Astrocyte of the cerebellum (primary cell): ENCODE measurements around the gene POFUT2.

ENCODE experiments used
- DNase-seq: peaks from one replicate; pipeline ENCODE4 v3.0.0-alpha.2; 2011; ENCODE audit warnings: low read depth
- H3K4me3 ChIP-seq: 2 replicates; pipeline ENCODE4 v1.5.1; 2011; ENCODE audit warnings: mild to moderate bottlenecking, low read depth, low read length, moderate library complexity
- in situ Hi-C: cut with HindIII; loops from 2 replicates; pipeline ENCODE4 v1.10.0; 2017; ENCODE audit warnings: low sequenced_read_pairs
- TF ChIP-seq, protein P1 (sequence below): IDR thresholded peaks from 2 replicates; pipeline ENCODE4 v1.5.1; 2012; ENCODE audit warnings: low read length, low read depth, moderate library complexity, mild to moderate bottlenecking; ENCODE audit errors: missing control alignments

POFUT2 gene

DNA sequence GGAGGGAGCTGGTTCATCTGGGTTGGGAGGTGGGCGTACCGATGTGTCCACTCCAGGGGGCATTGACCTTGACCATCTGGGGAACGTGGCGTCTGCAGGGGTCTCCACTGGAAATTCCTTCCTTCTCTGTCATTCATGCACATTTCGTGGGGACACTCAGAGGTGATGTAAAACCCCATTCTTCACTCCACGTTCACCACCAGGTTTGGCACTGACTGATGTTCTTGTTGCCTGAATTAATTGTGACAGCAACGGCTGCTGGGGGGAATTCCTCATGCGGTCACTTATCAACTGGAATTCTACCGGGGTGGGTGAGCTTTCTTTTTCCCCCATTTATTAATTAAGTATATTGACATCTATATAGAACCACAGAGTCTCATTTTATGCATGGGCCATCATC lies 18.1 kb upstream of the POFUT2 start:
- H3K4me3 ChIP-seq: no peak overlapping the region
- no peak for DNase-seq
- TF ChIP-seq, protein P1, sequence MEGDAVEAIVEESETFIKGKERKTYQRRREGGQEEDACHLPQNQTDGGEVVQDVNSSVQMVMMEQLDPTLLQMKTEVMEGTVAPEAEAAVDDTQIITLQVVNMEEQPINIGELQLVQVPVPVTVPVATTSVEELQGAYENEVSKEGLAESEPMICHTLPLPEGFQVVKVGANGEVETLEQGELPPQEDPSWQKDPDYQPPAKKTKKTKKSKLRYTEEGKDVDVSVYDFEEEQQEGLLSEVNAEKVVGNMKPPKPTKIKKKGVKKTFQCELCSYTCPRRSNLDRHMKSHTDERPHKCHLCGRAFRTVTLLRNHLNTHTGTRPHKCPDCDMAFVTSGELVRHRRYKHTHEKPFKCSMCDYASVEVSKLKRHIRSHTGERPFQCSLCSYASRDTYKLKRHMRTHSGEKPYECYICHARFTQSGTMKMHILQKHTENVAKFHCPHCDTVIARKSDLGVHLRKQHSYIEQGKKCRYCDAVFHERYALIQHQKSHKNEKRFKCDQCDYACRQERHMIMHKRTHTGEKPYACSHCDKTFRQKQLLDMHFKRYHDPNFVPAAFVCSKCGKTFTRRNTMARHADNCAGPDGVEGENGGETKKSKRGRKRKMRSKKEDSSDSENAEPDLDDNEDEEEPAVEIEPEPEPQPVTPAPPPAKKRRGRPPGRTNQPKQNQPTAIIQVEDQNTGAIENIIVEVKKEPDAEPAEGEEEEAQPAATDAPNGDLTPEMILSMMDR: no peak
- in situ Hi-C loops: no loop called here

DNA sequence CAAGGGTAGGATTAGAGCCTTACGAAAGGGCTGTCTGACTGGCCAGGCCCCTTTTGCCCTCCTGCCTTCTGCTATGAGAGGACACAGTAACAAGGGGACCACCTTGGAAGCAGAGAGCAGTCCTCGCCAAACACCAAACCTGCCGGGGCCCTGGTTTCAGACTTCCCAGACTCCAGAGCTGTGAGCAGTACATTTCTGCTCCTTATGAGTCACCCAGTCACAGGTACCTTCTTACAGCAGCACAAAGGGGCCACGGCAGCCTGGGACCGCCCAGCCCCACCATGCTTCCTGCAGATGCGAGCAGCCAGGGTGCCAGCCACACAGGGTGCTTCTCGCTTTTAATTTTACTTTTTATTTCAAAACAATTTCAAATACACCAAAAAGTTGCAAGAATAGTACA lies 17.2 kb upstream of the POFUT2 start:
- no peak overlapping the region for H3K4me3 ChIP-seq
- in situ Hi-C loops: no loop called here
- no peak for DNase-seq
- TF ChIP-seq, protein P1: no peak

- H3K4me3 ChIP-seq: no peak overlapping the region
- in situ Hi-C loops: no loop called here
- no peak for DNase-seq
- TF ChIP-seq, protein P1: no peak
These were observed 16.8 kb upstream of the POFUT2 start for GRCh38 chr21:45304476-45304830.

DNA sequence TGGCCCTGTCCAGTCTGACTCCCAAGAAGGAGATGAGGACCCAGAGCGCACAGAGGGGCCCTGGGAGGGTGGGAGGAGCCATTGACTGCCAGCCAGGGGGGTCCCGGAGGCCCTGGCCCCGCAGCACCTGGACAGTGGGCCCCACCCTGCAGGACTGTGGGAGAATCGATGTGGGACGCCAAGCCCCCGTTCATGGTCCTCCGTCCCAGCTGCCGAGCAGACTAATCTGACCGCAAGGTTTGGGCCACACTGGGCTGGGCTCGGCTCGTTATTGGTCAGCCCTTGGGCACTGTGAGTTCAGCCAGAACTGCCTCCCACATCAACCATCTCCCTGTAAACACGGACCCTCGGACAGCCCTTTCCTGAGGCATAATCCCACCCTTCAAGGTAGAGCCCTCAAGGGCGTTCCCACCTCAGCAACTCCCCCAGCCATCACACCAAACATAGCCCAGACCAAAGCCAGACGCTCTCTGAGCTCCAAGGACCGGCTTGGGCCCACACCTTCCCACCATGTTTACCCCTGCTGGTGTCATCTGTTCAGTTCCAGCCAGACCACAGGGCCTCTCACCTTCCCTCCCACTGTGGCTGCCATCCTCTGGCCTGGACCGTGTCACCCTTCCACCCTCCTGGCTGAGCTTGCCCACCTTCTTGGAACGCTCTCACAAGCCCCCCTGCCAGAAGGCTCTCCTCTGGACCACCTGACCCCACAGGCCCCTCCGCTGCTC lies 16.2 kb upstream of the POFUT2 start:
- TF ChIP-seq, protein P1: no peak
- in situ Hi-C loops: no loop called here
- H3K4me3 ChIP-seq: no peak overlapping the region
- DNase-seq: no peak

GRCh38 chr21:45303091-45303615 lies 15.5 kb upstream of the POFUT2 start:
- in situ Hi-C loops: no loop called here
- TF ChIP-seq, protein P1: no peak
- H3K4me3 ChIP-seq: no peak overlapping the region
- no peak for DNase-seq

DNA sequence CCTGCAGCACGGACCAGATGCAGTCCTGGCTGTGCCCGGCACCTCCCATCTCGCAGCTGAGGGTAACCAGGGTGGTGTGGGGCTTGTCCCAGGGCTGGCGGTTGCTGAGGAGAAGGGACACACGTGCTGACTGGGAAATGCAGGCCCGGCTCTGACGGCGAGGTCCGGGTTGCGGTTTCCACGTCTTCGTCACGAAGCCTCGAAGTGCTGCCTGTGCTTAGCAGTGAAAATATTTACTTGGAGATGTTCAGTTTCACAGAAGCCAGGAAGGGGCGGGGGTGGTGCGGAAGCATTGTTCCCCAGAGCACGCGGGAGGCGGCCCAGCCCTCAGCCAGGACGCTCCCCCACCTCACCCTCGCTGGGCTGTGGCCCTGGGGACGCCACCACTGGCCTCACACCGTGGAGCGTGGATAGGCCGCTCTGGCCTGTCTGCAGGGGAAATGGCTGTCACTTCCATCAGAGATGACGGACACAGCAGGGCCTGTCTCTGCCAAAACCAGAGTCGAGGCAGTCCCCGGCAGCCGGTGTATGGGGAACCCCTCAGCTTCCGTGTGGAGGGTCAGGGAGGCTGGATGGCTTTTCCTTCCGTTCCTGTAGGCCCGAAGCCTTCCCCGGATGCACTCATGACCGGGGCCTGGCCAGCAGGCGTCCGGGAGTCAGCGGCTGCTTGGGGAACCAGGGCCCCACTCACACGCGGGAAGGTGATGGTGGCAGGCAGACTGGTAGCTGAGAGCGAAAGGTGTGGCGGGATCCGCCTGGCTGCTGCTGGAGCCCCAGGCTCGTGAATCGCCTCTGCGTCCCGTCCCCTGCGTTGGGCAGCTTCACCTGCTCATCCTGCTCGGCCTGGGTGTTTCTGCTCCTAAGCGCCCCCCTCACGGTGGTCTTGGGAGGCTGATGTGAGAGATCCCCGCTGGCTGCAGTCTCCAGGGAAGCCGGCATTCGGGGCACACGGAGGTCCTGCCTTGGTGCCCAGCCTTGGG lies 14.7 kb upstream of the POFUT2 start:
- TF ChIP-seq, protein P1: no peak
- in situ Hi-C loops: no loop called here
- H3K4me3 ChIP-seq: no peak overlapping the region
- DNase-seq: no peak
